GM12874 (cell line): ENCODE measurements around the gene RBM4.

ENCODE experiments used
- CTCF ChIP-seq: IDR thresholded peaks from 2 replicates; pipeline ENCODE4 v1.5.1; 2011; ENCODE audit warnings: low read depth, mild to moderate bottlenecking, control low read depth, low read length, moderate library complexity; ENCODE audit not compliant: insufficient read depth

Gene RBM4

DNA sequence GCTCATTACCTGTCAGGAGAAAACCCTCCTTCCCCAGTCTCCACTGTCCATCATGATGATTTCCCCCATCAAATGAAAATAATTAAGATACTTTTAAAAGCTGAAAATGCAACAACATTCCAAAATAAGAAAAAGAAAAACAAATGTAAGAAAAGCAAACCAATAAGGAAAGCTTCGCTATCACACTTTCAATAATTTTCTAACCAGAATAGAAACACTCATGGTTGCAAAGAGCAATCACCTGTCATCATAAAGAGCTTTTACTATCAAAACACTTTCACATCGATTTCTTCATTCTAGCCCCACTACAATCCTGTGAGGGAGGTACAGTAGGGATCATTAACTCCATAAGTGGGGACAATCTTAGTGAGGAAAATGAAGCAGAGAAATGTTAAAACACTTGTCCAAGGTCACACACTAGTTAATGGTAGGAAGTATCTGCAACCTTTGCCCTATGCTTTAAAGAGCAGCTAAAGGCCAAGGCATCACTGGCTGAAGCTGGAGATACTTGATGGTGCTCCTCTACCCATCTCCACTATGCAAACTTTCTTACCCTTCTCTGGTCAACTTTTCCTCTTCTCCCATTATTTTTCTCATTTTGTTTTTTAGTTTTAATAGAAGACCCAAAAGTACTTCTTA, 36.6 kb downstream of the RBM4 start:
- no peak for TF ChIP-seq CTCF

- TF ChIP-seq CTCF, result no peak
Observed at GRCh38 chr11:66676282-66676919, 37.9 kb downstream of the RBM4 start.

GRCh38 chr11:66676931-66677598, 38.6 kb downstream of the RBM4 start:
- TF ChIP-seq CTCF, result no peak

DNA sequence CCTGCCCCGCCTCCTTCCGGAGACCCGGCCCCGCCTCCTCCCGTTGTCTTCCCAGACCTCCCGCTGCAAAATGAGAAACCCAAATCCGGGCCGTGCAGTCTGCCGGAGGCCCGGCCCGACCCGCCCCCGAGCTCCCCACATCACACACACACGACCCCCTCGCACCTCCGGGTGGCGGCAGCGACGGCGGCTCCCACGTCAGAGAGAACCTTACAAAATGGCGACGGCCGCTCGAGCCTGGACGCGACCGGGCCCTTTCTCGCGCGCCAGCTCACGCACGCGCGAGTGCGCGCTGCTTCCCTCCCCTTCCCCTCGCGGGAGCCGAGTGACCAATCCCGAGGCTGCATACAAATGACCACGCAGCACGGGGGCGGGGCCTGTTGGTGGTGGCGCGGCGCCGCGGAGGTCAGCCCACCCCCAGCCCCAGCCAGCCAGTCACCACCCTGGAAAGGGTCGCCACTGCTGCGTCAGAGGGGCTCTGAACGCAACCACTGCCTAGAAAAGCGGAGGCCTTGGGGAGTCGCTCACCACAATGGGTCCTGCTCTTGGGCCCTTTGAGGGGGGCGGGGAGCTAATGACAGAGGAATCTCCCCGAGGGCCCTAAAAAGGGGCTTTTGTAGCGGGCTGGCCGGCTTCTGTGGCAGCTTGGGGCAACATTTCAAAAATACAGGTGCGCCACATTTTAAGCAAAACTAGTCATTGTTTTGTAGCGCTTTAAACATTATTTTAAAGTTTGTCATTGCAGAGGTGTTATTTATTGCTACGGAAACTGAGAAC, 39.3 kb downstream of the RBM4 start, which contains the start of gene RBM4B:
RBM4B (minus strand) TSS at position 289 of the 777 bp plus-strand sequence. CDS start 808 bp downstream, outside the sequence.
- no peak for TF ChIP-seq CTCF

DNA sequence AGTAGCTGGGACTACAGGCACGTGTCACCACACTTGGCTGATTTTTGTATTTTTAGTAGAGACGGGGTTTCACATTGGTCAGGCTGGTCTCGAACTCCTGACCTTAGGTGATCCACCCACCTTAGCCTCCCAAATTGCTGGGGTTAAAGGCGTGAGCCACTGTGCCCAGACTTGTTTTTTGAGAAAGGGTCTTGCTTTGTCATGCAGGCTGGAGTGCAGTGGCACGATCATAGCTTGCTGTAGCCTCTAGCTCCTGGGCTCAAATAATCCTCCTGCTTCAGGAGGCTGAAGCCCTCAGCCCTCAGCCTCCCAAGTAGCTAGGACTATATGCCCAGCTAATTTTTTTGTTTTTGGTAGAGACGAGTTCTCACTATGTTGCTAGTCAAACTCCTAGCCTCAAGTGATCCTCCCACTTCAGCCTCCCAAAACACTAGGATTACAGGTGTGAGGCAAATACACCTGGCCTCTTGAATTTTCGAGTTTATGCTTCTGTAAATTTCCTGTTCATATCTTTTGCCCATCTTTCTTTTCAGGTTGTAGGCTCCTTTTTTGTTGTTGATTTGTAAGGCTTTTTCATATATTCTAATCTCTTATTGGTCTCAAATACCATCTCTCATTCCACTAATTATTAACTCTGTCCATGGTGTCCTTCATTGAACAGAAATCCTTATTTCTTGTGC, 42.6 kb downstream of the RBM4 start:
- TF ChIP-seq CTCF, result no peak

DNA sequence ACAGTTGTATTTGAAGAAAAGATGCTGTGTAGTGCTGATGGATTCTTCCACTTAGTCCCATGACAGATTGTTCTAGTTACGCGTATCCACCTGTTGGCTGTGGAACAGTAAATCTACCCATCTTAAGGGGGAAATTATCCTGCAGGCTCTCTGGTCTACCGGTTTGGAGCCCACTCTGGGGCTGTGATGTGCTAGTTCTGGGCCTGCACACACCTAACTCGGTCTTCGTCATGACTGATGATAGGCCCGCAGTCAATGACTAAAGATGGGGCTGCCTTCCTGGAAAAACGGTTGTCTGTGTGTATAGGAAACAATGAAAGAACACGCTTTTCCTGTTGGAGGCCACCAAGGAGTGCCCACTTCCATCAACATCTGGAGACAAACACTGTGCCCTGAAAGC, 45.4 kb downstream of the RBM4 start:
- no peak for TF ChIP-seq CTCF
